A549 treated with dexamethasone at 1 μM for 4 hours (cell line): ENCODE measurements around the gene RPS25. TPM values are rescaled to one million over a fixed set of nuclear protein-coding genes. Genes with fewer than 3 reads are reported as not detected.

ENCODE experiments used
- total RNA-seq: library from RNA; stranded (reverse); fragments of 200-300 nt; extraction: Qiagen RNA extraction; gene quantifications from 5 replicates; pipeline ENCODE4 v1.2.3, GENCODE V29; 2022

The RPS25 gene
- total RNA-seq, result 723 to 1,269 TPM (median 750 TPM) in 5 replicates

DNA sequence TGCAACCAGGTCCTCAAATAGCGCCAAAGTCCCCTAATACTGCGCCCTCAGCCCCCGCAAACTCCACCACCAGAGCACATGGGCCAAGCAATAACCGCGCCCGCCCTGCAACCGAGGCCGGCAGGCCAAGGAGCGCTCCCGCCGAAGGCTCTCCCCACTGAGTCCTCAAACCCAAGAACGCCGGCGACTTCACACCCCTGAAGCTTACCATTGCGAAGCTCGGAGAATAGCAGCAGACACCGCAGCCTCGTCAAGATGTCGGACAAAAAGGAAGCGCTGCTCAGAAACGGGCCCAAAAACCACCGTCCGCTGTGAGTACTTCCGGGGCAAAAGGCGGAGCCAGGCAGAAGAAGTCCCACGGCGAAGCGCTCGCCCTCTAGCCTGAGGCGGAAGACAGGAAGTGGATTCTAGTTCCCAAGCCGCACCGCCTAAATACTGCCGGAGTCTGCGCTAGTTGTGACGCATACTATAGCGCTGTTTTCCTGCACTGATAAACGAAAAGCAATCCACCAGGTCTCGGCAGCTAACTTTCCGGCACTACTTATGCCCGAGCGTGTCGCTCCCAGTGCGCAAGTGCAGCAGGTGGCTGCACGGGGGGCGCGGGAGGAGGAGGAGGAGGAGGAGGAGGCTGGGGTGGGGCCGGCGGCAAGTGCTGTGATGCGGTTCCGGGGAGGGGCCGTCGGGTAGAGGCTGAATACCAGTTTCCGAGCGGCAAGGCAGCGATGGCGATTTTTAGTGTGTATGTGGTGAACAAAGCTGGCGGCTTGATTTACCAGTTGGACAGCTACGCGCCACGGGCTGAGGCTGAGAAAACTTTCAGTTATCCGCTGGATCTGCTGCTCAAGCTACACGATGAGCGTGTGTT is at the start of gene RPS25, which contains the start of gene TRAPPC4:
Gene RPS25 (minus strand): TSS at position 270 of the 865 bp plus-strand sequence. CDS start 59 bp downstream, at position 211.
Gene TRAPPC4 (plus strand): TSS at position 693 of the 865 bp plus-strand sequence. CDS start 30 bp downstream, at position 723.

DNA sequence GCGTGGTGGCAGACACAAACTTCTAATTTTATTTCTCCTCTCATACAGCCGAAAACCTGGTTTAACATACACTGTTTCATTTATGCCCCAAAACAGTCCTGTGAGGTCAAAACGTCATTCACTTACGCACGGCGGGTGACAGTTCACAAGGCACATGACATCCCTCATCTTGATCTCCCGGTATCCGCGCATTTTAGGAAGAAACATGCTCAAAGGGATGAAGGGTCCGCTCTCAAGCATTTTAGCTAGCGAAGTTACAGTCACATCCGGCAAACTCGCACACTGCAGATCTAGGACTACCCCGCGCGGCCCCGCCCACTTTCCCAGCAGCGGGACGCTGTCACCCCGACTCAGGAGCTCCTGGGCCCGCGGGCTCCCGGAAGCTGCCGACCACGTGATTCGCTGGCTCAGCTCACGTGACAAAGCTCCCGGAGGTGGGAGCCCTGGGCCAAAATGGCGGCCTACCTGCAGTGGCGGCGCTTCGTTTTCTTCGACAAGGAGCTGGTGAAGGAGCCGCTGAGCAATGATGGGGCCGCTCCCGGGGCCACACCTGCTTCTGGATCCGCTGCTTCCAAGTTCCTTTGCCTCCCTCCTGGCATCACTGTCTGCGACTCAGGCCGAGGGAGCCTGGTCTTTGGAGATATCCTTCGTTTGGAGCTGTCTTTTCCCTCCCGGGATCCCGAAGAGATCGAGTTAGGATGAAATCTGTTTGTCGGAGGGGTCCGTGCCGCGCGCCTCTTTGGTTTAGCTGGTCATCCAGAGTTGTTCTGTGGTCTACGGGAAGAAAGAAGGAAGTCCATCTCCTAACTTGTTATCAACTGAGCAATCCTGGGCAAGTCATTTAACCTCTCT is 49.5 kb upstream of the RPS25 start, which contains the start of gene VPS11:
Gene VPS11 (plus strand): TSS at position 448 of the 852 bp plus-strand sequence. CDS start 6 bp downstream, at position 454.

DNA sequence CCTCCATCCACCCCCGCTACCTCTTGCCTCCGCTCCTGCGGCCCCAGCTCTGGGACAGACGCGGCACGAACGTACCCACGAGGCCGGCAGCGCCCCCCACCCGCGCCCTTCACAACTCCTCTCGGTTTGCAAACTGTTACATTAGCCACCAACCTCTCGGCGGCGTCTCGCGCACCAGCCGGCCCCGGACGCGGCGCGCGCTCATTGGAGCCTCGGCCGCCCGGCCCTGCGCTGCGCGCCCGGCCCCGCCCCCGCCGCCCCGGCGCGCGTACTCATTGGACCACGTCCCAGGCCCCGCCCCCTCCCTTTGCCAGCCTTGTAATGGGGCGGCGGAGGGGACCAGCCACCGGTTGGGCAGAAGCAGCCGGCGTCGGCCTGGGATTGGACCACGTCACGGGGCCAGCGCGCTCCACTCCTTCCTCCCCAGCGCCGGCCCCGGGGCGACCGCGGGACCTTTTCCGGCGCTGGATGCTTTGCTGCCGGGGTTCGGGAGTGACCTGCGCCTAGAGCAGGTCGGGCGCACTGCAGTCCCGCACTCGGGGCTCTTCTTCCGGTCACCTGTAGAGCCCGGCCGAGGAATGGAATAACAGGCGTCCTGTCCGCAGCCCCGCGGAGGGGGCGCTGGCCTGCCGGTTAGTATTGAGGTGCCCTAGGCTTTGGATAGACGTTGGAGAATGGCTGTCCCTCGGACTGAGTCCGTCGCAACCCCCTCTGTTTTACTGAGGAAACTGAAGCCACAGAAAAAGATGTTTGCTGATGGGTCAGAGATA is 39.0 kb upstream of the RPS25 start, which contains the start of gene HYOU1:
Gene HYOU1 (minus strand): TSS at position 206 of the 770 bp plus-strand sequence. CDS start 1,045 bp downstream, outside the sequence.

DNA sequence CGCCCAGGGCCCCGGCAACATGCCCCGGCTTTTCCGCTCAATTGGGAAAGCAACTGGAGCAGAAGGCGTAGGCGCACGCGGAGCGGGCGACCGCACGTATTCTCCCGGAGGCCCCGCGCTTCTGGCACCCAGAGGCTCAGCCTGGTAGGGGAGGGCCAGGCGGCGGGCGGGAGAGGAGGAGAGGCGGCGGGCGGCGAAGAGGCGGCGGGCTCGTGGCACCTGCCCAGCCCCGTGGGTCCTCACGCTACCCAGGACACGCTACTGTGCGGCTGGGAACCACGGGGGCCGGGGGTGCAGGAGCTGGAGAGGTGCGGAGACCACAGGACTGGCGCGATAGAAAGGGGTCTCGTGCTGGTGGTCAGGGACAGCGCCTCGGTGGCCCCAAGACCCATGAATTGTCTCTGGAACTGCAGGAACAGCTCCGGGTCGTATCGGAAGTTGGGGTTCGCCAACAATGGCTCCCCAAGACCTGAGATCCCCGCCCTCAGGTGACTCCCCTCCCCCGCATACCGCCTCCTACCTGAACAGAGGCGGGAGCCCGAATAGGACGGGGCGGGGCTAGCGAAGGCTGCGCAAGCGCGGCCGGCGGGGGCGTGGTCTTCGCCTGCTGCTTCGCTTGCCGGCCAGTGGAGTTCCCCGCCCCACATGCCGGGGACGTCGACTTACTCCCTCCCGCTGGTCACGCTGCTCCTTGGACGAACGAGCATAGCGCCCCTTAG is 12.3 kb upstream of the RPS25 start, which contains the start of gene SLC37A4:
Gene SLC37A4 (minus strand): TSS at position 549 of the 719 bp plus-strand sequence.

DNA sequence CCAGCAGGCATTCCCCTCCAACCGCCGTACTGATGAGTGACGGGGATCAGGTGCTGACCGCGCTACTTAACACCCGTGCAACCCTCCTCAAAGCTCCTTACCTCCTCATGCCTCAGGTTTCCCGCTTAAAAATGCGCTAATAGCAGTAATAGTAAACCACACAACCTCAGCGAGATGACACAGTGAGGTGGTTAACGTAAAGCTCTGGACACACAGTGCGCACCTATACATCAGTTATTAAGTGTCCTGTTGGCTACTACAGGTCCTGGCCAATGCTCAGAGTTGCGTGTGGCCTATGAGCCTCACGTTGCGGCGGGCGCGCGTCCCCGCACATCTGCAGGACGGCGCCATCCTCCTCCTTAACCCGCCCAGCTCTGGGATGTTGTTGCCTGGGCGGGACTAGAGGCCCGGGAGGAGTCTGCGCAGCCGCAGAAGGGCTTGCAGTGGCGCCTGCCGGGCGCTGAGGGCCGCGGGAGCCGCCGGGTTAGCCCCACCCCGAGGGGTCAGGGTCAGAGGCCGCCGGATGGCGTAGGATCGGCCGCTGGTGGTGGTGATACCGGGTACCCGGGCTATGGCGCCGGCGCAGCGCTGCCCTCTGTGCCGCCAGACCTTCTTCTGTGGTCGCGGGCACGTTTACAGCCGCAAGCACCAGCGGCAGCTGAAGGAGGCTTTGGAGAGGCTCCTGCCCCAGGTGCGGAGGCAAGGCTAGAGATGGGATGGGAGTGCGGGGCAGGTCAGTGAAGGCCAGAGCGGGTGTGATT is 20.3 kb downstream of the RPS25 start, which contains the start of gene CENATAC:
Gene CENATAC (plus strand): TSS at position 512 of the 761 bp plus-strand sequence. CDS start 60 bp downstream, at position 572.

DNA sequence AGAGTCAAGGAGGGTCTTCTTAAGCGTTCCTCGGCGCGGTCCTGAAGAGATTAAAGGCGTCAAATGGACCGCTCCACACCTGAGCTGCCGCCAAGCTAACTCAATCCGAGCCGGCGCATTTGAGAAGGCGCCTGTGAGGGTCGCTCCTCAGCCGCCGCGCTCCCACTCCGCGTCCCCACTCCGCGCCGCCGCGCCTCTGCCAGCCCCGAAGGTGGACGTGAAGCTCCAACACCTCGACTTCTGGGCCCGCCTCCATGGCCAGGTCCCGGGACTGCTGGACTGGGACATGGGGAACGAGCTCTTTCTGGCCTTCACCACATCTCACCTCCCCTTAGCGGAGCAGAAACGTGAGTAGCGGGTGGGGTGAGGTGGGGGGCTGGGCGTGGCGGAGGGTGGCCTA is 46.5 kb downstream of the RPS25 start, which contains the start of gene FOXR1:
Gene FOXR1 (plus strand): TSS at position 116 of the 400 bp plus-strand sequence. CDS start 171 bp downstream, at position 287.

Other genes with a start within 250 kb of the RPS25 start
- gene DDX6, start 227.2 kb downstream of the RPS25 start, total RNA-seq, result 25.4 to 38.0 TPM (median 32.8 TPM) in 5 replicates
- 0.03 to 0.26 TPM (median 0.05 TPM) in 5 replicates for gene CXCR5, start 134.5 kb downstream of the RPS25 start, total RNA-seq
- 96.8 to 310 TPM (median 286 TPM) in 5 replicates for gene BCL9L, start 92.4 kb downstream of the RPS25 start, total RNA-seq
- gene UPK2, start 62.0 kb downstream of the RPS25 start, total RNA-seq, result 0.58 to 0.86 TPM (median 0.69 TPM) in 5 replicates
- gene FOXR1, start 46.6 kb downstream of the RPS25 start, total RNA-seq, result not detected in 5 replicates
- gene CENATAC, start 20.2 kb downstream of the RPS25 start, total RNA-seq, result 8.2 to 16.4 TPM (median 12.3 TPM) in 5 replicates
- 53.1 to 60.1 TPM (median 54.1 TPM) in 5 replicates for gene TRAPPC4, start 423 bp upstream of the RPS25 start, total RNA-seq
- gene SLC37A4, start 12.5 kb upstream of the RPS25 start, total RNA-seq, result 10.5 to 12.0 TPM (median 11.0 TPM) in 5 replicates
- 35.7 to 52.1 TPM (median 49.3 TPM) in 5 replicates for gene HYOU1, start 38.9 kb upstream of the RPS25 start, total RNA-seq
- gene VPS11, start 49.5 kb upstream of the RPS25 start, total RNA-seq, result 9.0 to 13.0 TPM (median 12.3 TPM) in 5 replicates
- gene HMBS, start 66.5 kb upstream of the RPS25 start, total RNA-seq, result 42.3 to 48.3 TPM (median 46.4 TPM) in 5 replicates
- 31.7 to 43.6 TPM (median 42.2 TPM) in 5 replicates for gene DPAGT1, start 83.5 kb upstream of the RPS25 start, total RNA-seq
- gene C2CD2L, start 89.0 kb upstream of the RPS25 start, total RNA-seq, result 3.1 to 5.9 TPM (median 5.1 TPM) in 5 replicates
- 6.4 to 10.2 TPM (median 8.7 TPM) in 5 replicates for gene HINFP, start 103.2 kb upstream of the RPS25 start, total RNA-seq
- 0.17 to 0.47 TPM (median 0.27 TPM) in 5 replicates for gene ABCG4, start 130.7 kb upstream of the RPS25 start, total RNA-seq
- 6.6 to 12.7 TPM (median 11.3 TPM) in 5 replicates for gene NLRX1, start 150.4 kb upstream of the RPS25 start, total RNA-seq
- gene NHERF4, start 167.1 kb upstream of the RPS25 start, total RNA-seq, result 0.14 to 0.22 TPM (median 0.20 TPM) in 3 of 5 replicates, not detected in the others
- gene CBL, start 188.0 kb upstream of the RPS25 start, total RNA-seq, result 6.3 to 11.5 TPM (median 9.6 TPM) in 5 replicates